ENCODE data around the gene KRTAP5-9.

The KRTAP5-9 gene

GRCh38 chr11:71542382-71542781 is 5.8 kb upstream of the KRTAP5-9 start:
- no peak for TF ChIP-seq CTCF (IDR thresholded peaks at IDR 0.05; ENCODE audit: control insufficient read depth, insufficient read depth, low read depth, low read length, missing control alignments)
- no peak for DNase-seq (ENCODE audit: low read depth)
- no peak overlapping the region for H3K4me3 ChIP-seq (ENCODE audit: control insufficient read depth, low read depth, low read length)

- DNase-seq (ENCODE audit: low read depth) = no peak
- no peak overlapping the region for H3K4me3 ChIP-seq (ENCODE audit: control insufficient read depth, low read depth, low read length)
- no peak for TF ChIP-seq CTCF (IDR thresholded peaks at IDR 0.05; ENCODE audit: control insufficient read depth, insufficient read depth, low read depth, low read length, missing control alignments)
These were observed 5.1 kb upstream of the KRTAP5-9 start for GRCh38 chr11:71542879-71543777.

- DNase-seq (ENCODE audit: low read depth) = no peak
- no peak for TF ChIP-seq CTCF (IDR thresholded peaks at IDR 0.05; ENCODE audit: control insufficient read depth, insufficient read depth, low read depth, low read length, missing control alignments)
- no peak overlapping the region for H3K4me3 ChIP-seq (ENCODE audit: control insufficient read depth, low read depth, low read length)
These were observed 4.4 kb upstream of the KRTAP5-9 start for GRCh38 chr11:71543866-71544265.

GRCh38 chr11:71544525-71545214 is 3.5 kb upstream of the KRTAP5-9 start:
- TF ChIP-seq CTCF (IDR thresholded peaks at IDR 0.05; ENCODE audit: control insufficient read depth, insufficient read depth, low read depth, low read length, missing control alignments) = no peak
- no peak for DNase-seq (ENCODE audit: low read depth)
- no peak overlapping the region for H3K4me3 ChIP-seq (ENCODE audit: control insufficient read depth, low read depth, low read length)

GRCh38 chr11:71545405-71545966 is 2.7 kb upstream of the KRTAP5-9 start:
- H3K4me3 ChIP-seq (ENCODE audit: control insufficient read depth, low read depth, low read length) = no peak overlapping the region
- DNase-seq (ENCODE audit: low read depth) = no peak
- TF ChIP-seq CTCF (IDR thresholded peaks at IDR 0.05; ENCODE audit: control insufficient read depth, insufficient read depth, low read depth, low read length, missing control alignments) = no peak

- no peak for TF ChIP-seq CTCF (IDR thresholded peaks at IDR 0.05; ENCODE audit: control insufficient read depth, insufficient read depth, low read depth, low read length, missing control alignments)
- DNase-seq (ENCODE audit: low read depth) = no peak
- no peak overlapping the region for H3K4me3 ChIP-seq (ENCODE audit: control insufficient read depth, low read depth, low read length)
These were observed 514 bp downstream of the KRTAP5-9 start for GRCh38 chr11:71548716-71549151.
